AG09319 (cell line): ENCODE measurements around the gene CMKLR1.

Experiments
- DNase-seq: peaks from one replicate; pipeline ENCODE4 v3.0.0-alpha.2; 2010; ENCODE audit warnings: low read depth; ENCODE audit errors: extremely low read depth
- TF ChIP-seq, protein P1 (sequence below): IDR thresholded peaks from 2 replicates; pipeline ENCODE4 v1.5.1; 2011; ENCODE audit warnings: low read depth, mild to moderate bottlenecking, inconsistent platforms, low read length, moderate library complexity

CMKLR1 gene

GRCh38 chr12:108305991-108306501 is 33.1 kb downstream of the CMKLR1 start:
- peak; percentile 44 for DNase-seq
- TF ChIP-seq, protein P1, sequence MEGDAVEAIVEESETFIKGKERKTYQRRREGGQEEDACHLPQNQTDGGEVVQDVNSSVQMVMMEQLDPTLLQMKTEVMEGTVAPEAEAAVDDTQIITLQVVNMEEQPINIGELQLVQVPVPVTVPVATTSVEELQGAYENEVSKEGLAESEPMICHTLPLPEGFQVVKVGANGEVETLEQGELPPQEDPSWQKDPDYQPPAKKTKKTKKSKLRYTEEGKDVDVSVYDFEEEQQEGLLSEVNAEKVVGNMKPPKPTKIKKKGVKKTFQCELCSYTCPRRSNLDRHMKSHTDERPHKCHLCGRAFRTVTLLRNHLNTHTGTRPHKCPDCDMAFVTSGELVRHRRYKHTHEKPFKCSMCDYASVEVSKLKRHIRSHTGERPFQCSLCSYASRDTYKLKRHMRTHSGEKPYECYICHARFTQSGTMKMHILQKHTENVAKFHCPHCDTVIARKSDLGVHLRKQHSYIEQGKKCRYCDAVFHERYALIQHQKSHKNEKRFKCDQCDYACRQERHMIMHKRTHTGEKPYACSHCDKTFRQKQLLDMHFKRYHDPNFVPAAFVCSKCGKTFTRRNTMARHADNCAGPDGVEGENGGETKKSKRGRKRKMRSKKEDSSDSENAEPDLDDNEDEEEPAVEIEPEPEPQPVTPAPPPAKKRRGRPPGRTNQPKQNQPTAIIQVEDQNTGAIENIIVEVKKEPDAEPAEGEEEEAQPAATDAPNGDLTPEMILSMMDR, result no peak

DNA sequence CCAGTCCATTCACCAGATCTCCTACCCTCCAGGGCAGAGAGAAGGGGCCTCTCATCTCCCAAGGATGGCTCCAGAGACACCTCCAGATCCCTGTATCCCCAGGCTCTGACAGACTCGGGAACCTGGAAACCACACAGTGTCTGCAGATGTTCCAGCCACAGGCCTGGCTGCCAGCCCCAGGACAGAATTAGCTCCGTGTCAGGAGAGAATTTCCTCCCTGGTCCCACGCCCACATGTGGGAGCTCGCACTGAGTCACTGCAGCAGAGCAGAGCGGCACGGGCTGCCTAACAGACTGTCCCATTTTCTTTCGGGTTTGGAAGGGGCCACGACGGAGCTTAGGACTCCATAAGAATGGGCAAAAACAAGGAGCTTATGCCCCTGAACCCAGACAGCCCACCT is 33.6 kb downstream of the CMKLR1 start:
- DNase-seq, result peak; percentile 75
- TF ChIP-seq, protein P1, result no peak

- TF ChIP-seq, protein P1, result no peak
- no peak for DNase-seq
Measured at GRCh38 chr12:108304633-108305032, 34.5 kb downstream of the CMKLR1 start.

DNA sequence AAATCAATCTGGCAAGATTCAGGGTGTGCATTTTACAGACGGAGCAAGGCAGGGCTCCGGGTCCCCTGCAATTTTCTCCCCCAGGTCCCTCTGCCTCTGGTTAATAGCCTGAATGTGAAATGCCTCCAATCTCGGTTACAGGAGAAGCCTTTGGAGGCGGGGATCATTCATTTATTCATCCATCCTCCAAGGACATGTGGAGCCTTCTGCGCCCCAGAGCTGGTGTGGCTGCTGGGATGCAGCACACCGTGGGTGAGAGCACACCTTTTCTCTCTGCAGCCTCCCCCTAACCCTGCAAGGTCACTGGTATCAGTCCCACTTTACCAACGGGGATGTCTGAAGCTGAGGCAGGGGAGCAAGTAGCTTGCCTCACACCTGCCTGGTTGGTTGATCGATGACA is 35.4 kb downstream of the CMKLR1 start:
- TF ChIP-seq, protein P1, result no peak

GRCh38 chr12:108302403-108303311 is 36.5 kb downstream of the CMKLR1 start:
- peak; percentile 82 for DNase-seq
- TF ChIP-seq, protein P1, result no peak; the same call in 1 of the 2 replicates

More for the DNA sequence above, 35.4 kb downstream of the CMKLR1 start:
- no peak for DNase-seq

DNA sequence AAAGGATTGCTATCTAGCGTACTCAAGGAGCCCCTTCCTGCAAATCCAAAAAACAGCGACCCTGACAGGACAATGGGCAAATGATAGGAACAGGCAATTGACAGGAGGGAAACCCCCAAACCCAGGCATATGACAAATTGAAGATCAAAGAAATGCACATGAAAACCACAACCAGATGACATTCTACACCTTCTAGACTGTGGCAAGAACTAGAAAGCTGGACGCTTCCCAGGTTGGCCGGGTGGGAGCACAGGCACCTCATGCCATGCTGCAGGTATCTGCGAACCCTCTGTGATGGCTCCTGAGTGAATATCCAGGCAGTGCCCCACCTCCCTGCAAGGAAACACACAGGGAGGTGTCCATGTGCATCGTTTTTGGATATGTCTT is 37.1 kb downstream of the CMKLR1 start:
- TF ChIP-seq, protein P1, result no peak
- no peak for DNase-seq

GRCh38 chr12:108301346-108301745 is 37.8 kb downstream of the CMKLR1 start:
- TF ChIP-seq, protein P1, result no peak
- DNase-seq, result no peak
